HL-60 (cell line): Measurements from ENCODE around the gene MARCHF10.

Experiments used
- CTCF ChIP-seq: IDR thresholded peaks from one replicate; pipeline ENCODE4 v1.5.1; 2011; ENCODE audit warnings: low read length, control low read depth, inconsistent platforms; ENCODE audit not compliant: insufficient read depth
- GABPA ChIP-seq: IDR thresholded peaks from 2 replicates; pipeline ENCODE4 v1.6.1; 2012; ENCODE audit warnings: low read depth
- POLR2AphosphoS5 ChIP-seq: IDR thresholded peaks from 2 replicates; pipeline ENCODE4 v1.6.1; 2012; ENCODE audit warnings: low read depth
- REST ChIP-seq: IDR thresholded peaks from 2 replicates; pipeline ENCODE4 v1.6.1; 2012; ENCODE audit warnings: low read depth; ENCODE audit not compliant: insufficient replicate concordance
- SPI1 ChIP-seq: IDR thresholded peaks from 2 replicates; pipeline ENCODE4 v1.6.1; 2012; ENCODE audit warnings: low read depth, mild to moderate bottlenecking, borderline replicate concordance

- TF ChIP-seq CTCF (no peak), SPI1 (no peak), REST (no peak), POLR2AphosphoS5 (no peak), GABPA (no peak)
These were observed 26.3 kb downstream of the MARCHF10 start for GRCh38 chr17:62781831-62782251.
